Transverse colon (tissue), 4 donors: ENCODE measurements around the gene SLC35F6.

Source experiments
- CTCF ChIP-seq, 5 experiments: fragments of 200-600 bp in 3 of 5; fragments of 450-650 bp in 2 of 5; sonication (generic) in 3 of 5; IDR thresholded peaks; 1 replicate in 2 of 5; 2 replicates in 3 of 5; pipeline ENCODE4 v1.5.1; 2016 to 2017; ENCODE audit warnings: antibody characterized with exemption in 5 of 5, inconsistent platforms in 3 of 5, mild to moderate bottlenecking in 2 of 5, moderate library complexity in 1 of 5
- EP300 ChIP-seq: sonication (generic); formaldehyde crosslinking; IDR thresholded peaks from one replicate; pipeline ENCODE4 v1.6.1; 2017; ENCODE audit warnings: antibody characterized with exemption, low read depth
- POLR2A ChIP-seq: fragments of 450-650 bp; IDR thresholded peaks from one replicate; pipeline ENCODE4 v1.6.1; 2016; ENCODE audit warnings: antibody characterized with exemption, mild to moderate bottlenecking, moderate library complexity
- POLR2AphosphoS5 ChIP-seq, 3 donors: sonication (generic); formaldehyde crosslinking; IDR thresholded peaks; one replicate each; pipeline ENCODE4 v1.6.1; 2016; ENCODE audit warnings: antibody characterized with exemption in 3 of 3

GRCh38 chr2:26759845-26760244, 4.2 kb upstream of the SLC35F6 start:
- no peak for TF ChIP-seq POLR2A
- no peak for TF ChIP-seq POLR2AphosphoS5 (IDR thresholded peaks at IDR 0.05)
- no peak for TF ChIP-seq CTCF (IDR thresholded peaks at IDR 0.05)
- no peak for TF ChIP-seq EP300
